Calu3 (cell line): ENCODE data around the gene PDE10A. TPM values are rescaled to one million over a fixed set of nuclear protein-coding genes. Genes with fewer than 3 reads are reported as not detected.

Experiments used
- BruUV-seq: library from RNA; stranded (reverse); fragments of 400-500 nt; replicated peaks from 2 replicates; lab custom pipeline; 2021; lab: Mats Ljungman, UMichigan
- CTCF ChIA-PET: fragments of 300-600 bp; sonication (Branson Sonifier 250); formaldehyde crosslinking; loops from one replicate; lab custom pipeline; 2022; ENCODE audit warnings: antibody characterized with exemption; lab: Charles Lee
- DNase-seq: peaks from one replicate; pipeline ENCODE4 v3.0.0; 2022
- H3K27ac Mint-ChIP-seq: one replicate; pipeline ENCODE4 v1.8.0; 2022; ENCODE audit warnings: mixed read lengths; ENCODE audit not compliant: unreplicated experiment
- H3K27me3 Mint-ChIP-seq: one replicate; pipeline ENCODE4 v1.8.0; 2022; ENCODE audit warnings: mixed read lengths; ENCODE audit not compliant: unreplicated experiment
- H3K36me3 Mint-ChIP-seq: one replicate; pipeline ENCODE4 v1.8.0; 2022; ENCODE audit warnings: mild to moderate bottlenecking, moderate library complexity, mixed read lengths; ENCODE audit not compliant: insufficient read depth, unreplicated experiment
- H3K4me1 Mint-ChIP-seq: one replicate; pipeline ENCODE4 v1.8.0; 2022; ENCODE audit warnings: mild to moderate bottlenecking, low read depth, mixed read lengths; ENCODE audit not compliant: unreplicated experiment
- H3K4me3 Mint-ChIP-seq: one replicate; pipeline ENCODE4 v1.8.0; 2022; ENCODE audit warnings: mild to moderate bottlenecking, low read depth, moderate library complexity, mixed read lengths; ENCODE audit not compliant: unreplicated experiment
- H3K9me3 Mint-ChIP-seq: one replicate; pipeline ENCODE4 v1.8.0; 2022; ENCODE audit warnings: low read depth, mixed read lengths; ENCODE audit not compliant: unreplicated experiment
- CTCF ChIP-seq: fragments of 200-600 bp; IDR thresholded peaks from one replicate; pipeline ENCODE4 v1.8.0; 2022; ENCODE audit warnings: antibody characterized with exemption; ENCODE audit not compliant: unreplicated experiment
- intact Hi-C: fragments of 100-400 bp; cut with micrococcal nuclease; formaldehyde crosslinking; loops from one replicate; pipeline ENCODE4 v1.10.0; 2022; ENCODE audit not compliant: unreplicated experiment
- total RNA-seq: library from RNA; stranded (reverse); gene quantifications from 2 replicates; pipeline ENCODE4 v1.2.3, GENCODE V29; 2022

PDE10A gene
- total RNA-seq, 1 experiment from 2014 or later = 22.5 TPM

GRCh38 chr6:165577556-165577955, 85.5 kb downstream of the PDE10A start:
- intact Hi-C loops = no loop called here
- no peaks in the 10 kb centered on the region for H3K27me3 Mint-ChIP-seq
- CTCF ChIA-PET = no interaction called here
- BruUV-seq = no TSS peak
- H3K36me3 Mint-ChIP-seq = peaks cover 5% of the 10 kb centered on the region
- H3K27ac Mint-ChIP-seq = no peak overlapping the region
- peaks cover 8% of the 10 kb centered on the region for H3K4me1 Mint-ChIP-seq
- H3K9me3 Mint-ChIP-seq = no peaks in the 10 kb centered on the region
- no peak for DNase-seq
- H3K4me3 Mint-ChIP-seq = no peak overlapping the region
- no peak for TF ChIP-seq CTCF

GRCh38 chr6:165575158-165575549, 87.9 kb downstream of the PDE10A start:
- Mint-ChIP-seq H3K27ac (no peak overlapping the region), H3K27me3 (no peaks in the 10 kb centered on the region), H3K36me3 (peaks cover 15% of the 10 kb centered on the region), H3K4me3 (no peak overlapping the region), H3K4me1 (peaks cover 28% of the 10 kb centered on the region), H3K9me3 (no peaks in the 10 kb centered on the region)
- DNase-seq = peak; percentile 50
- CTCF ChIA-PET = interaction anchor here (0.6 kb wide), 1 partner anchor 159 kb away, joined by 4 read pairs; no protein-coding TSS in a partner anchor
- no TSS peak for BruUV-seq
- no peak for TF ChIP-seq CTCF
- intact Hi-C loops = loop anchor here (2.0 kb wide), 1 partner anchor 30 kb away; no protein-coding TSS in a partner anchor

GRCh38 chr6:165574220-165575157, 88.6 kb downstream of the PDE10A start:
- CTCF ChIA-PET = interaction anchor here (0.8 to 1.5 kb wide), 2 partner anchors 31 to 135 kb away, joined by 3 to 7 read pairs; no protein-coding TSS in a partner anchor
- intact Hi-C loops = loop anchor here (2.0 to 5.0 kb wide), 3 partner anchors 30 to 132 kb away; partner anchors contain the start of gene PDE10A
- H3K9me3 Mint-ChIP-seq = no peaks in the 10 kb centered on the region
- no peak overlapping the region for H3K4me3 Mint-ChIP-seq
- H3K27me3 Mint-ChIP-seq = no peaks in the 10 kb centered on the region
- TF ChIP-seq CTCF = no peak
- H3K36me3 Mint-ChIP-seq = peaks cover 15% of the 10 kb centered on the region
- H3K27ac Mint-ChIP-seq = no peak overlapping the region
- peak; percentile 16 for DNase-seq
- peaks cover 33% of the 10 kb centered on the region for H3K4me1 Mint-ChIP-seq
- TSS peak; percentile 81 for BruUV-seq

- no peaks in the 10 kb centered on the region for H3K9me3 Mint-ChIP-seq
- peak; percentile 71 for DNase-seq
- CTCF ChIA-PET = interaction anchor here (0.7 to 1.5 kb wide), 3 partner anchors 54 to 162 kb away, joined by 3 to 7 read pairs (median 5); no protein-coding TSS in a partner anchor
- no peak for TF ChIP-seq CTCF
- no TSS peak for BruUV-seq
- no peak overlapping the region for H3K27ac Mint-ChIP-seq
- intact Hi-C loops = loop anchor here (2.0 to 5.0 kb wide), 3 partner anchors 31 to 131 kb away; partner anchors contain the start of gene PDE10A
- peaks cover 15% of the 10 kb centered on the region for H3K36me3 Mint-ChIP-seq
- peaks cover 41% of the 10 kb centered on the region for H3K4me1 Mint-ChIP-seq
- no peaks in the 10 kb centered on the region for H3K27me3 Mint-ChIP-seq
- no peak overlapping the region for H3K4me3 Mint-ChIP-seq
Measured at GRCh38 chr6:165573671-165574070, 89.4 kb downstream of the PDE10A start.
